ENCODE measurements around the gene EDC4. TPM values are rescaled to one million over a fixed set of nuclear protein-coding genes. Genes with fewer than 3 reads are reported as not detected.

The EDC4 gene
- total and polyA plus RNA-seq, 2 of the 13 experiments (the other 11 are each of a cell fraction or from before 2014, with no cell fraction given), result 51.4 to 59.1 TPM

- peak; percentile 99; the same call in 1 of the 2 replicates for TF ChIP-seq E2F2 (CRISPR knock-in tag; IDR thresholded peaks at IDR 0.05; ENCODE audit: borderline replicate concordance)
- TF ChIP-seq CHD4 (IDR thresholded peaks at IDR 0.05; ENCODE audit: borderline replicate concordance, low read length), result no peak
- TF ChIP-seq ZNF530 (CRISPR knock-in tag; IDR thresholded peaks at IDR 0.05; ENCODE audit: low read depth), result no peak
- no peak for TF ChIP-seq ZNF3 (CRISPR knock-in tag; IDR thresholded peaks at IDR 0.05)
- peak; percentile 85; the same call in 1 of the 2 replicates for TF ChIP-seq ZSCAN20 (CRISPR knock-in tag; IDR thresholded peaks at IDR 0.05; ENCODE audit: borderline replicate concordance)
- no peak for TF ChIP-seq REXO4 (CRISPR knock-in tag; IDR thresholded peaks at IDR 0.05; ENCODE audit: borderline replicate concordance)
- TF ChIP-seq ZBTB14 (CRISPR knock-in tag; IDR thresholded peaks at IDR 0.05), result no peak; the same call in 1 of the 2 replicates
- no peak for TF ChIP-seq ZNF10 (CRISPR knock-in tag; IDR thresholded peaks at IDR 0.05; ENCODE audit: borderline replicate concordance, low read depth)
- peak; percentile 27; the same call in 1 of the 2 replicates for TF ChIP-seq ZNF136 (CRISPR knock-in tag; IDR thresholded peaks at IDR 0.05; ENCODE audit: low read depth)
- no peak for TF ChIP-seq RFX1 (IDR thresholded peaks at IDR 0.05)
- peak; percentile 93 for TF ChIP-seq HDAC1 (CRISPR knock-in tag; IDR thresholded peaks at IDR 0.05)
- TF ChIP-seq ZNF24 (IDR thresholded peaks at IDR 0.05), result no peak
- TF ChIP-seq HOXA7 (CRISPR knock-in tag; IDR thresholded peaks at IDR 0.05), result no peak
- TF ChIP-seq KIAA2018 (CRISPR knock-in tag; IDR thresholded peaks at IDR 0.05; ENCODE audit: borderline replicate concordance), result 0 out of 2 replicates have a peak, but pooled peaks have one; percentile 51
- no peak for TF ChIP-seq ZNF660 (CRISPR knock-in tag; IDR thresholded peaks at IDR 0.05; ENCODE audit: borderline replicate concordance, low read depth)
- TF ChIP-seq BCL6 (CRISPR knock-in tag; IDR thresholded peaks at IDR 0.05), result no peak; the same call in 1 of the 2 replicates
Observed at GRCh38 chr16:67833415-67834241, 39.2 kb upstream of the EDC4 start (continued).
